ENCODE data around the gene PLAC8L1.
A peak's percentile ranks its signal among the peaks of the same experiment; 100 is the strongest.

PLAC8L1 gene

DNA sequence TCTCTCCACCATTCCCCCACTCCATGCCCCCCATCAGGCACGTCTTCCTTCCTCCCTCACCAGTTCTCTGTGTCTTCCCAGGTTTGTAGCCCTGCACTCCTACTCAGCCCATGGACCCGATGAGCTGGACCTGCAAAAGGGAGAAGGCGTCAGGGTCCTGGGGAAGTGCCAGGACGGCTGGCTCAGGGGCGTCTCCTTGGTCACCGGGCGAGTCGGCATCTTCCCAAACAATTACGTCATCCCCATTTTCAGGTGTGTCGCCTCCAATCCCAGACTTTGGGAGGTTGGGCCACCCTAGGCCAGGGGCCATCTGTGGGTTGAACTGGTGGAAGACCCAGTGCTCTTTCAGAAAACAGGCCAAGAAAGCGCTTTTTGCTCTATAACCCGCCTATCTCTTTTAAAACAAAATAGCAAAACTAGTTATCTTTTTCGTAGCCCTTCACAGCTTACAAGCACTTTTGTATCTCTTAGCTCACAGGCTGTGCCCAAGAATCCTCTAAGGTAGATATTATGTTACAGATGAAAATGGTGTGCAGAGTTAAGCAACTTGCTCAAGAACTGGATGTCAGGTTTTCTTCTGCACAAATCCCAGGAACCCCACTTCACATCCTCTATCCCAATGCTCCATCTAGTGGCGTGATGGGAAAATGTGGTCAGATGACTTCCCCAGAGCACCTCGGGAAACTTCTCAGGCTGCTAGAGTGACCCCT, 56.2 kb downstream of the PLAC8L1 start:
- no peak overlapping the region for H3K4me3 ChIP-seq (ENCODE audit: low read depth, low read length)
- TF ChIP-seq, protein P1, sequence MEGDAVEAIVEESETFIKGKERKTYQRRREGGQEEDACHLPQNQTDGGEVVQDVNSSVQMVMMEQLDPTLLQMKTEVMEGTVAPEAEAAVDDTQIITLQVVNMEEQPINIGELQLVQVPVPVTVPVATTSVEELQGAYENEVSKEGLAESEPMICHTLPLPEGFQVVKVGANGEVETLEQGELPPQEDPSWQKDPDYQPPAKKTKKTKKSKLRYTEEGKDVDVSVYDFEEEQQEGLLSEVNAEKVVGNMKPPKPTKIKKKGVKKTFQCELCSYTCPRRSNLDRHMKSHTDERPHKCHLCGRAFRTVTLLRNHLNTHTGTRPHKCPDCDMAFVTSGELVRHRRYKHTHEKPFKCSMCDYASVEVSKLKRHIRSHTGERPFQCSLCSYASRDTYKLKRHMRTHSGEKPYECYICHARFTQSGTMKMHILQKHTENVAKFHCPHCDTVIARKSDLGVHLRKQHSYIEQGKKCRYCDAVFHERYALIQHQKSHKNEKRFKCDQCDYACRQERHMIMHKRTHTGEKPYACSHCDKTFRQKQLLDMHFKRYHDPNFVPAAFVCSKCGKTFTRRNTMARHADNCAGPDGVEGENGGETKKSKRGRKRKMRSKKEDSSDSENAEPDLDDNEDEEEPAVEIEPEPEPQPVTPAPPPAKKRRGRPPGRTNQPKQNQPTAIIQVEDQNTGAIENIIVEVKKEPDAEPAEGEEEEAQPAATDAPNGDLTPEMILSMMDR (IDR thresholded peaks at IDR 0.05; ENCODE audit: low read depth, low read length): peak; percentile 76

DNA sequence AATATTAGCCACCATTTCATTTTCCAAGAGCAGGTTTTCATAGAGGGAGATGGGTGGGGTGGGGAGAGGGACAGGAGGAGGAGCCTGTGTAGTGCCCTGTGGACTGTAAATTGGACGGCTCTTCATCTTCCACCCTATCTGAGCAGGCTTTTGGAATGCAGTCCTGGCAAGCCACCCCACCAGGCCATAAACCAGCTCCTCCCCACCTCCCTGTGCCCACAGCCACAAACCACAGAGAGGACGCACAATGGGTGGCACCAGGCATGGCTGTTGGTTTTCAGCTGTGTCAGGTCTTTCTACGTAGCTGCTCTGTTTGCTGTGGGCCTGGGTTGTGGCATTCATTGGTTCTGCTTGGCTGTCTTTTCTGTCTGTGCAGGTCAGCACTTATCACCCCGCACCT, 58.0 kb downstream of the PLAC8L1 start:
- TF ChIP-seq, protein P1 (IDR thresholded peaks at IDR 0.05; ENCODE audit: low read depth, low read length): no peak
- no peak overlapping the region for H3K4me3 ChIP-seq (ENCODE audit: low read depth, low read length)

DNA sequence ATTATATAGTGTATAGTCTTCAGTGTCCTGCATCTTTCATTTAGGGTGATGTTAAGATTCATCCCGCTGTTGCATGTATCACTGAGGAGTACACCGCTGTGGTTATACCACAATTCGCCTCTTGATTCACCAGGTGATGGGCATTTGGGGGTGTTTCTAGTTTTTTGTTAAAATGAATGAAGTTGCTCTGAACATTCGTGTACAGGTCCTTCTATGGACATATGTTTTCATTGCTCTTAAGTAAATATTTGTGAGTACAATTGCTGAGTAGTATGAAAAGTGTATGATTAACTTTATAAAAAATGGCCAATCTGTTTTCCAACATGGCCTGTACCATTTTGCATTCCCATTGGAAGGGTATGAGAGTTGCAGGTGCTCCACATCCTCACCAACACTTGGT, 61.7 kb downstream of the PLAC8L1 start:
- H3K4me3 ChIP-seq (ENCODE audit: low read depth, low read length): no peak overlapping the region
- TF ChIP-seq, protein P1 (IDR thresholded peaks at IDR 0.05; ENCODE audit: low read depth, low read length): no peak

DNA sequence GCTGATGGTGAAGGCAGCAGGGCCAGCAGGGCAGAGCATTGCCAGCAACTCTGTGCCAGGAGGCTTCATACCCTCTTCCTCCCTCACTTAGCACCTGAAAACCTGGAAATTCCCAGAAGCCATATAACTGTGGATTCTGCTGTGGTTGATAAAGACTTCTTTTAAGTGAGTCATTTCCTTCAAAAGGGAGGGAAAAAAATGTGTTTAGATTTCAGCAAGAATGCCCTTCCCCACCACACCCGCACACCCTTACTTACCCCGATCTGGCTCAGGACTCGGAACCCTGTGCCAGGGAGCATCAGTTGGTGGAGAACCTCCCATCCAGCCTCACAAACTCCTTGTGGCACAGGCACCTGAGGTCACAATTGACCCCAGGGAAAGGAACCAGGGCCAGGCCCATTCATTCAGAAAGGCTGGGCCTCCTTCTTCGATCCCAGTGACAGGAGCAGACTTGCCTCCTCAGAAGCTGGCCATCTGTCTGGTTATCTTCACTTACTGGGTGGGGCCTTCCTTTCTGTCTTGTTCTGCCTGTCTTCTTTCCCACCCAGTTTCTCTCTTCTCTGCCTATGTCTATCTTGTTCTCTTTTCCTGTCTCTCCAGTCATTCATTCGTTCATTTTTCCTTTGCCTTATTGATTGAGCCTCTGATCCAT, 62.6 kb downstream of the PLAC8L1 start:
- TF ChIP-seq, protein P1 (IDR thresholded peaks at IDR 0.05; ENCODE audit: low read depth, low read length): no peak
- no peak overlapping the region for H3K4me3 ChIP-seq (ENCODE audit: low read depth, low read length)

DNA sequence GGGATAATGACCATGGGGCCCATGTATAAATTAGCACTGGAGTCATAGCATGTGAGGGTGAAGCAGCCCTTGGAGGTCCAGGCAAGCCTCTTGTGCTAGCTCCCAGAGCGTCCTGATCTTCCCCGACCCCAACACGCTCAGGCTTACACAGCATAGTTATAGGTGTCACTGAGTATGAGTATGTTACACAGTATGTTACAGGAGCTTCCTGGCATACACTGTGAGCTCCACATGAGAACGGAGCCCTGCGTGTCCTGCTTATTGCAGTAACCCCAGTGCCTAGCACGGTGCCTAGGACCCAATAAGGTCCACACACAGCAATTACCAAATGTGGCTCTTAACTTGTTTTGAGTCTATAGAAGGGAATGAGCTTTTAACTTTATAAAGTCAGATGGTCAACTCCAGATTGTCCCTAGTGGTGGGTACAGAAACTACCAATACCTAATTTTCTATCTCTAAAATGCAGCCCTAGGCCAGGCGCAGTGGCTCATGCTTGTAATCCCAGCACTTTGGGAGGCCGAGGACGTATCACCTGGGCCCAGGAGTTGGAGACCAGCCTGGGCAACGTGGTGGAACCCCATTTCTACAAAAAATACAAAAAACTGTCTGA, 64.1 kb downstream of the PLAC8L1 start:
- no peak overlapping the region for H3K4me3 ChIP-seq (ENCODE audit: low read depth, low read length)
- TF ChIP-seq, protein P1 (IDR thresholded peaks at IDR 0.05; ENCODE audit: low read depth, low read length): peak; percentile 14; the same call in 1 of the 2 replicates

DNA sequence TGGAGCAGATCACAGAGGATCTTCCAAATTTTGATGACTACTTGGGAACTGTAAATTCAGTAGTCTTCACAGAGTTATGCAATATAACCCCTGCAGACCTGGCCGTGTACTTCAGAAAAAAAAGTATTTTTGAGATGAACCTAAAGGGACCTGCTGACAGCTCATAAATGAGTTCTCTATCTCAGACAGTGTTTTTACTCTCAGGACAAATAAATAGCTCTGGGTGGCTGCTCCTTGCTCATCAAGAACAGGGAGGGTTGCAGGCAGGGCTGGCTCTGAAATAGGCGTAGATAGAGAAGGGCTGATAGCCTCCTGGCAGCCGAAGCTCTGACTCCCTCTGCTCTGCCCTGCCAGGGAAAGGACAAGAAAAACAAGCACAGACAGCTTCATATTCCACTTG, 64.8 kb downstream of the PLAC8L1 start:
- H3K4me3 ChIP-seq (ENCODE audit: low read depth, low read length): no peak overlapping the region
- TF ChIP-seq, protein P1 (IDR thresholded peaks at IDR 0.05; ENCODE audit: low read depth, low read length): no peak

DNA sequence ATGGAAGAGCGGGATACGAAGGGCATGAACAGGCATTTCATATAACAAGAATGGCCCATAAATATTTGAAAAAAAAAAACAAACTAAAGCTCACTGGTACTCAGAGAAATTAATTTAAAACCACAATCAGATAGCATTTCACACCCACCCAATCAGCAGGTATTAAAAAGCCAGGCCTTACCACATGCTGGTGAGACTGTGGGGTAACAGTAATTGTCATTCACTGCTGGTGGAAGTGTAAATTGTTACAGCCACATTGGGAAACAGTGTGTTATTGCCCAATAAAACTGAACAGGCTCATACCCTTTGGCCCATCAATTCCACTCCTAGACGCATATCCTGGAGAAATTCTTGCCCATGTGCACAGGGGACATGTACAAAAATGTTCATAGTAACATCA, 66.0 kb downstream of the PLAC8L1 start:
- TF ChIP-seq, protein P1 (IDR thresholded peaks at IDR 0.05; ENCODE audit: low read depth, low read length): no peak
- no peak overlapping the region for H3K4me3 ChIP-seq (ENCODE audit: low read depth, low read length)

Data from WI38 (cell line).